Measurements from ENCODE around the gene LGR4. TPM values are rescaled to one million over a fixed set of nuclear protein-coding genes. Genes with fewer than 3 reads are reported as not detected.

The LGR4 gene
- total and polyA plus RNA-seq, 9 of the 15 experiments (the other 6 are each of a cell fraction or from before 2014, with no cell fraction given), result 0.94 to 10.1 (median 5.8) TPM

GRCh38 chr11:27506200-27507182 lies 33.9 kb upstream of the LGR4 start, which contains the start of gene LIN7C (continued):
- peak; percentile 56 for TF ChIP-seq HNRNPLL (IDR thresholded peaks at IDR 0.05; ENCODE audit: low read depth, low read length, poor library complexity, severe bottlenecking)
- peak; percentile 69; the same call in 1 of the 2 replicates for TF ChIP-seq ETV1 (tag; conservative IDR thresholded peaks at IDR 0.05; ENCODE audit: low read depth)
- no peak for TF ChIP-seq PREB (CRISPR knock-in tag; IDR thresholded peaks at IDR 0.05)
- TF ChIP-seq POLR3G (IDR thresholded peaks at IDR 0.05; ENCODE audit: extremely low read depth, insufficient read length, insufficient replicate concordance), result no peak
- TF ChIP-seq TFE3 (CRISPR knock-in tag; IDR thresholded peaks at IDR 0.05), result no peak
- no peak for TF ChIP-seq CCAR2 (IDR thresholded peaks at IDR 0.05; ENCODE audit: low read depth, low read length)
- peak; percentile 98 for TF ChIP-seq POLR2A (conservative IDR thresholded peaks at IDR 0.05)
- TF ChIP-seq CC2D1A (IDR thresholded peaks at IDR 0.05), result peak; percentile 34; the same call in 1 of the 2 replicates
- TF ChIP-seq SAFB (IDR thresholded peaks at IDR 0.05; ENCODE audit: borderline replicate concordance, low read depth, low read length), result no peak
- TF ChIP-seq RNF219 (CRISPR knock-in tag; IDR thresholded peaks at IDR 0.05), result no peak
- no peak for TF ChIP-seq ZNF217 (CRISPR knock-in tag; IDR thresholded peaks at IDR 0.05)
- peak in 1 of 3 experiments; percentile 79; a peak in 2 of 6 replicates for TF ChIP-seq ZBTB11 (CRISPR knock-in tag; IDR thresholded peaks at IDR 0.05)
- peak; percentile 89 for TF ChIP-seq PML (IDR thresholded peaks at IDR 0.05; ENCODE audit: low read length)
- TF ChIP-seq BRCA1 (IDR thresholded peaks at IDR 0.05), result no peak
- no peak for TF ChIP-seq BRCA1 (CRISPR knock-in tag; IDR thresholded peaks at IDR 0.05)
- TF ChIP-seq SMC3 (conservative IDR thresholded peaks at IDR 0.05; ENCODE audit: insufficient read depth, low read depth, low read length), result no peak
- TF ChIP-seq DMBX1 (CRISPR knock-in tag; IDR thresholded peaks at IDR 0.05; ENCODE audit: borderline replicate concordance), result no peak
- peak; percentile 51 for TF ChIP-seq TAF7 (tag; IDR thresholded peaks at IDR 0.05)
- no peak for TF ChIP-seq TGIF2 (CRISPR knock-in tag; IDR thresholded peaks at IDR 0.05)
